Lung (tissue), 12 donors: ENCODE measurements around the gene LYPD3. TPM values are rescaled to one million over a fixed set of nuclear protein-coding genes. Genes with fewer than 3 reads are reported as not detected.

ENCODE experiments used
- ATAC-seq: fragments of 200-7000 bp; cut with Tn5 transposase; one replicate; pipeline ENCODE4 v1.9.1; 2020; ENCODE audit warnings: moderate number of reproducible peaks; ENCODE audit not compliant: insufficient read depth, low FRiP score
- DNase-seq, 3 donors: peaks; one replicate each; pipeline ENCODE4 v3.0.0-alpha.2; 2013 to 2017
- H3K27ac ChIP-seq, 2 donors: one replicate each; pipeline ENCODE4 v1.5.1; 2013; ENCODE audit warnings: mild to moderate bottlenecking in 2 of 2, moderate library complexity in 2 of 2, control low read depth in 1 of 2, inconsistent platforms in 1 of 2, low read depth in 1 of 2, low read length in 1 of 2
- H3K27me3 ChIP-seq, 3 donors: one replicate each; pipeline ENCODE4 v1.5.1; 2013; ENCODE audit warnings: low read length in 2 of 3; ENCODE audit not compliant: control insufficient read depth in 3 of 3, insufficient read depth in 3 of 3
- H3K36me3 ChIP-seq, 4 donors: one replicate each; pipeline ENCODE4 v1.5.1; 2013; ENCODE audit warnings: low read length in 4 of 4, mild to moderate bottlenecking in 1 of 4, moderate library complexity in 1 of 4; ENCODE audit not compliant: control insufficient read depth in 4 of 4, insufficient read depth in 4 of 4
- H3K4me1 ChIP-seq, 5 donors: one replicate each; pipeline ENCODE4 v1.5.1; 2013; ENCODE audit warnings: low read length in 5 of 5, mild to moderate bottlenecking in 2 of 5, moderate library complexity in 1 of 5; ENCODE audit not compliant: control insufficient read depth in 5 of 5, insufficient read depth in 5 of 5
- H3K4me3 ChIP-seq: one replicate; pipeline ENCODE4 v1.5.1; 2013; ENCODE audit warnings: mild to moderate bottlenecking, control low read depth, moderate library complexity
- H3K9ac ChIP-seq, 2 donors: one replicate each; pipeline ENCODE4 v1.5.1; 2013; ENCODE audit warnings: low read length in 2 of 2, control low read depth in 1 of 2; ENCODE audit not compliant: insufficient read depth in 1 of 2
- H3K9me3 ChIP-seq, 4 donors: one replicate each; pipeline ENCODE4 v1.5.1; 2013; ENCODE audit warnings: low read length in 3 of 4, mild to moderate bottlenecking in 1 of 4, moderate library complexity in 1 of 4; ENCODE audit not compliant: control insufficient read depth in 4 of 4, insufficient read depth in 3 of 4
- CTCF ChIP-seq: IDR thresholded peaks from 2 replicates; pipeline ENCODE4 v1.5.1; 2012; ENCODE audit warnings: mild to moderate bottlenecking; ENCODE audit errors: control extremely low read depth, extremely low read depth
- WGBS, 2 donors: extraction: QIAGEN DNeasy Blood & Tissue Kit; methylation state at CpG; one replicate each; pipeline ENCODE4 v1.1.7; 2013; 5-methylcytosine and 5-hydroxymethylcytosine counted together
- polyA plus RNA-seq, 2 donors: library from polyadenylated mRNA; stranded (reverse); fragments of 200-250 nt; gene quantifications; one replicate each; pipeline ENCODE4 v1.2.1, GENCODE V29; 2013
- total RNA-seq, 2 donors: library from RNA; depleted of rRNA in 1 of 2; stranded (reverse); fragments of >200 nt in 1 of 2; gene quantifications; one replicate each; pipeline ENCODE4 v1.2.1, GENCODE V29; 2014 to 2021
- donor health status: control.
- donor health status: control.
- donor health status: Bipolar disorder and iron deficiency.
- donor health status: healthy.
- donor health status: DM: yes; HTN: yes; CAD: no.

Gene LYPD3
- total and polyA plus RNA-seq, 4 donors: 0.28 to 1.7 (median 0.95) TPM

- Histone ChIP-seq H3K27ac (no peak overlapping the region), H3K36me3 (no peaks in the 10 kb centered on the region), H3K27me3 (no peaks in the 10 kb centered on the region), H3K9me3 (no peaks in the 10 kb centered on the region), H3K4me1 (peaks cover 0 to 1% (median 0%) of the 10 kb centered on the region in 5 donors), H3K9ac (no peak overlapping the region), H3K4me3 (no peak overlapping the region)
- 32 to 35% methylated on average over 8 of the region's 8 CpGs for WGBS, 2 donors
- ATAC-seq (no peak), DNase-seq (peak in 2 of 3 donors; percentile 30 to 31)
- TF ChIP-seq CTCF: no peak
Observed at GRCh38 chr19:43425567-43426392, 39.6 kb downstream of the LYPD3 start.

GRCh38 chr19:43423779-43424178, 41.6 kb downstream of the LYPD3 start:
- Histone ChIP-seq H3K9ac (no peak overlapping the region), H3K36me3 (no peaks in the 10 kb centered on the region), H3K27me3 (no peaks in the 10 kb centered on the region), H3K4me3 (no peak overlapping the region), H3K9me3 (no peaks in the 10 kb centered on the region), H3K4me1 (peaks cover 0 to 4% (median 0%) of the 10 kb centered on the region in 5 donors), H3K27ac (no peak overlapping the region)
- no peak for DNase-seq
- WGBS, 2 donors: 93 to 95% methylated on average over 5 of the region's 5 CpGs
- no peak for TF ChIP-seq CTCF
- ATAC-seq: no peak

- peaks cover 0 to 4% (median 0%) of the 10 kb centered on the region in 5 donors for H3K4me1 ChIP-seq
- H3K9me3 ChIP-seq: peaks cover 0 to 2% (median 0%) of the 10 kb centered on the region in 4 donors
- no peaks in the 10 kb centered on the region for H3K36me3 ChIP-seq
- TF ChIP-seq CTCF: no peak
- no peaks in the 10 kb centered on the region for H3K27me3 ChIP-seq
- no peak overlapping the region for H3K9ac ChIP-seq
- H3K27ac ChIP-seq: no peak overlapping the region
- H3K4me3 ChIP-seq: no peak overlapping the region
- DNase-seq: no peak
- 84 to 92% methylated on average over 1 of the region's 1 CpG for WGBS, 2 donors
- no peak for ATAC-seq
Observed at GRCh38 chr19:43422689-43423066, 42.7 kb downstream of the LYPD3 start.
